Hindlimb muscle (tissue), 1 donor: Measurements from ENCODE around the gene CAPZB. TPM values are rescaled to one million over a fixed set of nuclear protein-coding genes. Genes with fewer than 3 reads are reported as not detected.
"Not testable (repeated sequence)": the region's sequence is repeated elsewhere in the genome, so short reads cannot be mapped to it uniquely, and the experiment has no call there.

Source experiments
- DNase-seq: peaks from one replicate; pipeline ENCODE4 v3.0.0-alpha.2; 2013
- polyA plus RNA-seq: library from polyadenylated mRNA; unstranded; fragments of 120-200 nt; gene quantifications from one replicate; pipeline ENCODE4 v1.2.1, GENCODE V29; 2013; ENCODE audit not compliant: insufficient read length

CAPZB gene
- polyA plus RNA-seq, 1 donor = 285 TPM

DNA sequence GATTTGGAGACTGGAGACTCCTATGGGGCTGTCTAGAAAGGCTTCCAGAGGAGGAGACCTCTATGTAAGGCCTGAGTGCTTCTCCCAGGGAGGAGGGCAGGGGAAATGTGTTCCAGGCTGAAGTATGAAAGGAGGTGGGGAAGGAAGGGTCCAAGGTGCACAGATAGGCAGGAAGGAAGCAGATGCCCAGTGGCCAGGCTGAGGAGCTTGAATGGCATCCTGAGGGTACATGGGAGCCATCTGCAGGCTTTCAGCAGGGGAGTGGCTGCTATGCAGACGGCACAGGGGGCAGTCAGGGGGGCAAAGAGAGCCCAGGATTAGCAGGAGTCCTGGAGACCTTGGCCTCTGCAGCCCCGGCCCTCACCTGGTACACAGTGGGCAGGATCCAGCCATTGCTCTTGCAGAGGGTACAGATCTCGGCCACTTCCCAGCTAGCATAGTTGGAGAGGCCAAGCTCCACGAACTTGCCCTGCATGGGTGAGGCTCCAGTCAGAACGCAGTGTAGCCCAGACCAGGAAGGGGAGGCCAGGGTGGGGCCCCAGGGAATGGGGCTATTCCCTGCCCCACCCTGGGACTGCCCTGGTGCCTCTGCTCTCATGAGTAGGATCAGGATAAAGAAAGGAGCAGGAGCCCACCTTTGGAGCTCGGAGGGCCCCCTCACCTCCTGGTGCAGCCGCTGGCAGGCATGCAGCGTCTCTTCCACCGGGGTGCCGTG, 177.4 kb downstream of the CAPZB start:
- no peak for DNase-seq

GRCh38 chr1:19306941-19307340, 178.4 kb downstream of the CAPZB start:
- DNase-seq = no peak

- no peak for DNase-seq
Measured at GRCh38 chr1:19305880-19306279, 179.5 kb downstream of the CAPZB start.

GRCh38 chr1:19304081-19304480, 181.3 kb downstream of the CAPZB start:
- not testable (repeated sequence) for DNase-seq

GRCh38 chr1:19300211-19300610, 185.1 kb downstream of the CAPZB start:
- no peak for DNase-seq

DNA sequence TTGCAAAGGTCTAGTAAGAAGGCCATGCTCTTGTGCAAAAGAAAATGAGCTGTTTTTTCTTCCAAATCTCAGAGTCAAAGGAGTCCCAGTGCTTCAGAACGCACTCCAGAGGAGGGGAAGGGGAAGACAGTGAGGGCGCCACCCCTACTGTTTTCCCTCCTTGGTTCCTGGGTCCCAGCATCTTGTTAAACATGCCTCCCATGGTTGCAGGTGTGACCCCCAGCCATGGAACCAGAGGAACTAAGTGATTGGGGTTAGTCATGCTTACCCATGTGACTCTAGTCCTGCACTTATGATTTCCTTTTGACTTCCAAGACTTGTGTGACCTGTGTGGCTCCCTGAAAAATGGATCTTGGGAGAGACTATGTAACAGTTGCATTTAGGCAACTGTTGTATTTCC, 190.7 kb downstream of the CAPZB start:
- no peak for DNase-seq

- no peak for DNase-seq
Measured at GRCh38 chr1:19289244-19289643, 196.1 kb downstream of the CAPZB start.

Other genes with a start within 250 kb of the CAPZB start
- 41.5 TPM for gene EMC1, start 234.0 kb downstream of the CAPZB start, polyA plus RNA-seq
- gene MRTO4, start 233.7 kb downstream of the CAPZB start, polyA plus RNA-seq = 29.1 TPM
- 1.6 TPM for gene AKR7A3, start 196.8 kb downstream of the CAPZB start, polyA plus RNA-seq
- gene AKR7A2, start 173.4 kb downstream of the CAPZB start, polyA plus RNA-seq = 53.2 TPM
- 13.1 TPM for gene SLC66A1, start 173.2 kb downstream of the CAPZB start, polyA plus RNA-seq
- 25.9 TPM for gene NBL1, start 158.8 kb upstream of the CAPZB start, polyA plus RNA-seq
- not detected for gene HTR6, start 179.3 kb upstream of the CAPZB start, polyA plus RNA-seq